ENCODE data around the gene MPHOSPH10. TPM values are rescaled to one million over a fixed set of nuclear protein-coding genes. Genes with fewer than 3 reads are reported as not detected.

MPHOSPH10 gene
- total and polyA plus RNA-seq, 2 donors (not counting 1 experiment from before 2014, with no cell fraction given) = 5.6 to 51.8 TPM

GRCh38 chr2:71166812-71167211, 36.4 kb downstream of the MPHOSPH10 start:
- H3K9me3 ChIP-seq (ENCODE audit: control extremely low read depth in 1 of 3, control insufficient read depth in 2 of 3, insufficient read depth in 1 of 3, low read length in 2 of 3) = no peaks in the 10 kb centered on the region
- no peak overlapping the region for H3K27ac ChIP-seq (ENCODE audit: low read length in 2 of 2)
- H3K4me1 ChIP-seq (ENCODE audit: control insufficient read depth in 2 of 2, insufficient read depth in 2 of 2, low read length in 2 of 2) = no peaks in the 10 kb centered on the region
- no peaks in the 10 kb centered on the region for H4K20me1 ChIP-seq (ENCODE audit: control insufficient read depth, insufficient read depth, low read length, poor library complexity, severe bottlenecking)
- H3K4me3 Mint-ChIP-seq = no peak overlapping the region
- H3K4me2 ChIP-seq (replicated peaks; ENCODE audit: low read depth, low read length, poor library complexity, severe bottlenecking) = no peak overlapping the region
- intact Hi-C loops (cut with micrococcal nuclease) = no loop called here
- 78% methylated on average over 2 of the region's 3 CpGs for WGBS (ENCODE audit: insufficient coverage)
- POLR2A ChIA-PET = no interaction called here
- H3K27me3 Mint-ChIP-seq = peaks cover 19% of the 10 kb centered on the region
- no peaks in the 10 kb centered on the region for H3K27me3 ChIP-seq (replicated peaks in 1 of 4; ENCODE audit: control extremely low read depth in 1 of 4, control insufficient read depth in 3 of 4, insufficient read depth in 4 of 4, low read length in 3 of 4)
- DNase-seq (no peak), ATAC-seq (ENCODE audit: low read depth) (no peak)
- TF ChIP-seq EZH2 (IDR thresholded peaks at IDR 0.05; ENCODE audit: borderline replicate concordance, insufficient read depth, low read depth, low read length, poor library complexity, severe bottlenecking) = no peak
- TF ChIP-seq CTCF (IDR thresholded peaks at IDR 0.05) = no peak
- no peak overlapping the region for H2AFZ ChIP-seq (ENCODE audit: insufficient read depth, low read depth, low read length, poor library complexity, severe bottlenecking)
- no peak overlapping the region for H3K4me3 ChIP-seq (ENCODE audit: control extremely low read depth in 1 of 5, extremely low read depth in 1 of 5, insufficient read depth in 1 of 5, low read depth in 2 of 5, low read length in 4 of 5)
- H3K36me3 ChIP-seq (replicated peaks in 1 of 2; ENCODE audit: control extremely low read depth in 1 of 2, control insufficient read depth in 1 of 2, extremely low read depth in 1 of 2, insufficient read depth in 2 of 2, low read length in 1 of 2) = no peaks in the 10 kb centered on the region
- H3K27ac Mint-ChIP-seq = no peak overlapping the region
- no peaks in the 10 kb centered on the region for H3K4me1 Mint-ChIP-seq
- CTCF ChIA-PET = interaction anchor here (1.4 to 1.5 kb wide), 2 partner anchors 10 to 133 kb away, joined by 3 read pairs; no protein-coding TSS in a partner anchor
- no peak overlapping the region for H3K9ac ChIP-seq (ENCODE audit: low read length)
- no peaks in the 10 kb centered on the region for H3K79me2 ChIP-seq (ENCODE audit: control insufficient read depth, insufficient read depth, low read length)
- H3K9me3 Mint-ChIP-seq (ENCODE audit: insufficient read depth) = no peaks in the 10 kb centered on the region

- H3K4me3 Mint-ChIP-seq = no peak overlapping the region
- H3K4me1 Mint-ChIP-seq = no peaks in the 10 kb centered on the region
- no peaks in the 10 kb centered on the region for H3K9me3 Mint-ChIP-seq (ENCODE audit: insufficient read depth)
- H3K9ac ChIP-seq (ENCODE audit: low read length) = no peak overlapping the region
- 88% methylated on average over 1 of the region's 1 CpG for WGBS (ENCODE audit: insufficient coverage)
- H3K4me1 ChIP-seq (ENCODE audit: control insufficient read depth in 2 of 2, insufficient read depth in 2 of 2, low read length in 2 of 2) = no peaks in the 10 kb centered on the region
- no peak overlapping the region for H3K4me3 ChIP-seq (ENCODE audit: control extremely low read depth in 1 of 5, extremely low read depth in 1 of 5, insufficient read depth in 1 of 5, low read depth in 2 of 5, low read length in 4 of 5)
- no peak for ATAC-seq (ENCODE audit: low read depth)
- ChIA-PET POLR2A (no interaction called here), CTCF (no interaction called here)
- peaks cover 25% of the 10 kb centered on the region for H3K27me3 Mint-ChIP-seq
- no peak for DNase-seq
- H3K27ac ChIP-seq (ENCODE audit: low read length in 2 of 2) = no peak overlapping the region
- H3K79me2 ChIP-seq (ENCODE audit: control insufficient read depth, insufficient read depth, low read length) = no peaks in the 10 kb centered on the region
- intact Hi-C loops (cut with micrococcal nuclease) = no loop called here
- H3K4me2 ChIP-seq (replicated peaks; ENCODE audit: low read depth, low read length, poor library complexity, severe bottlenecking) = no peak overlapping the region
- H3K27ac Mint-ChIP-seq = no peak overlapping the region
- H2AFZ ChIP-seq (ENCODE audit: insufficient read depth, low read depth, low read length, poor library complexity, severe bottlenecking) = no peak overlapping the region
- no peaks in the 10 kb centered on the region for H4K20me1 ChIP-seq (ENCODE audit: control insufficient read depth, insufficient read depth, low read length, poor library complexity, severe bottlenecking)
- no peaks in the 10 kb centered on the region for H3K27me3 ChIP-seq (replicated peaks in 1 of 4; ENCODE audit: control extremely low read depth in 1 of 4, control insufficient read depth in 3 of 4, insufficient read depth in 4 of 4, low read length in 3 of 4)
- H3K9me3 ChIP-seq (ENCODE audit: control extremely low read depth in 1 of 3, control insufficient read depth in 2 of 3, insufficient read depth in 1 of 3, low read length in 2 of 3) = no peaks in the 10 kb centered on the region
- H3K36me3 ChIP-seq (replicated peaks in 1 of 2; ENCODE audit: control extremely low read depth in 1 of 2, control insufficient read depth in 1 of 2, extremely low read depth in 1 of 2, insufficient read depth in 2 of 2, low read length in 1 of 2) = no peaks in the 10 kb centered on the region
- no peak for TF ChIP-seq EZH2 (IDR thresholded peaks at IDR 0.05; ENCODE audit: borderline replicate concordance, insufficient read depth, low read depth, low read length, poor library complexity, severe bottlenecking)
- no peak for TF ChIP-seq CTCF (IDR thresholded peaks at IDR 0.05)
These were observed 42.7 kb downstream of the MPHOSPH10 start for GRCh38 chr2:71173096-71173495.
